H1 (cell line): ENCODE measurements around the gene DCDC1. TPM values are rescaled to one million over a fixed set of nuclear protein-coding genes. Genes with fewer than 3 reads are reported as not detected.

Experiments
- ATF3 ChIP-seq: IDR thresholded peaks from 2 replicates; pipeline ENCODE4 v1.6.1; 2011; ENCODE audit warnings: low read depth, mild to moderate bottlenecking, low read length; ENCODE audit not compliant: insufficient read depth
- CHD2 ChIP-seq: IDR thresholded peaks from 2 replicates; pipeline ENCODE4 v1.6.1; 2012; ENCODE audit warnings: low read length, improper control_type of control experiment
- NRF1 ChIP-seq: IDR thresholded peaks from 2 replicates; pipeline ENCODE4 v1.6.1; 2011; ENCODE audit warnings: mild to moderate bottlenecking, low read depth, low read length, improper control_type of control experiment
- polyA plus RNA-seq, 7 experiments: library from polyadenylated mRNA; depleted of rRNA in 3 of 7; stranded (reverse) in 5 of 7; unstranded in 2 of 7; fragments of >200 nt in 5 of 7; fragments of 200-250 nt in 2 of 7; gene quantifications; 1 replicate in 5 of 7; 2 replicates in 1 of 7; 4 replicates in 1 of 7; pipeline versions ENCODE4 v1.2.1 to v1.2.3, GENCODE V29; 2011 to 2013; ENCODE audit warnings: missing spikeins in 2 of 7, mixed read lengths in 2 of 7
- total RNA-seq: library from RNA; stranded (reverse); fragmentation: NEBNext Ultra II Directional; extraction: Animal tissue kit (Norgen Biotek cat#: 25700); gene quantifications from 2 replicates; pipeline ENCODE4 v1.2.1, GENCODE V29; 2021

Gene DCDC1
- total and polyA plus RNA-seq, 2 of the 8 experiments (the other 6 are each of a cell fraction or from before 2014, with no cell fraction given), result 0.15 to 0.56 TPM

GRCh38 chr11:31131760-31132159, 237.8 kb downstream of the DCDC1 start (continued):
- TF ChIP-seq ATF3 (no peak), NRF1 (no peak), CHD2 (no peak)
